ENCODE data around the gene CORIN.

Gene CORIN

DNA sequence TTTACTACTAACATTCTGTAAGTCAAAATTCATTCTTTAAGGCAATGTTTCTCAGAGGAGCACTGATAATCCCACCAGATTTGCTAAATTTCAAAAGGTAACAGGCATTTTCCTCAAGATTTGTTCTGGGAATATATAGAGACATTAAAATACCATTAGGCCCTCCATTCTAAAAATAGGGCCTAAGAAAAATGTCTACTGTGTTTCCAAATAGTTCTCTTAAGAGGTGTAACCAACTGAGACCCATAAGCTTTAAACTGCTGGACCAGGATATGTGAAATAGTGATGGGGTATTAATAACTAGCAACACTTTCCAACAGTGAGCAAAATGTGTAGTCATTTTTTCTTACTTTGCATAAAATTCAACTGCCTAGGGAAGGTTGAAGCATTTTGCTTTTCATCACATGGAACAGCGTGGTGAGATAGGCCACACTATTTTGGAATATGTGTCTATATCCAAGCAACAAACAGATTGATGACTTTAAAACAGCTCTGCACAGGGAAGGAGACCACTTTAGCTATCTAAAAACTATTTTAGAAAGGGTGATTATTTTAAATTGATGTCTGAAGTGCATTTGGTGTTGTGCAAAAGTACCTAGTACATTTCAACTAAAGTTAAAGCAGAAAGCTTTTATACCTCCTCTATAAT, 89.9 kb downstream of the CORIN start:
- no peak for TF ChIP-seq Cebpa-rat (IDR thresholded peaks at IDR 0.05)
- H3K9me3 ChIP-seq (replicated peaks in 1 of 11), result peaks cover 3 to 24% (median 12%) of the 10 kb centered on the region in 11 experiments
- H3K4me3 ChIP-seq, result no peak overlapping the region
- H3K27me3 ChIP-seq, result no peaks in the 10 kb centered on the region
- H3K4me2 ChIP-seq, result no peak overlapping the region
- H3K36me3 ChIP-seq, result no peaks in the 10 kb centered on the region
- no peak overlapping the region for H3K27ac ChIP-seq
- no peaks in the 10 kb centered on the region for H4K20me1 ChIP-seq
- peaks cover 0 to 22% (median 15%) of the 10 kb centered on the region in 10 experiments; a peak in 11 of 20 replicates for H3K4me1 ChIP-seq
- no peak overlapping the region for H3K9ac ChIP-seq

DNA sequence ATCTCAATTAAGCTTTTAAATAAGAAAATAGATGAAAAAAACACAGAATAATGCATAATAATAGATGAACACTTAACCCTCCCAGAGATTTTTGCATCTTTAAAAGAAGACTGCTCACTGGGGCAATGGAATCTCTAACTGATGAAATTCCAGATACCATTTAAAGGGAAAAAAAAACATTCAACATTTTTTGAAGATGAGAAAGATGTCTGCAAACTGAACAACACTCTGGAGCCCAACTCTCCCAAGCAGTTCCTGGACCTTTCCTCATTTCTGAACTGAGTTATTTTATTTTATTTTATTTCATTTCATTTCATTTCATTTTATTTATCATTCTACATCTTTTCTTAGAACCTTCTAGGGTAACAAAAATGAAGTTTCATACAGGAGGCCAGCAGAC, 90.7 kb downstream of the CORIN start:
- Histone ChIP-seq H4K20me1 (no peaks in the 10 kb centered on the region), H3K36me3 (no peaks in the 10 kb centered on the region), H3K9ac (no peak overlapping the region), H3K9me3 (replicated peaks in 1 of 11) (peaks cover 0 to 18% (median 4%) of the 10 kb centered on the region in 11 experiments; a peak in 15 of 22 replicates), H3K4me3 (no peak overlapping the region), H3K4me2 (no peak overlapping the region), H3K27me3 (no peaks in the 10 kb centered on the region), H3K27ac (no peak overlapping the region), H3K4me1 (peaks cover 0 to 22% (median 15%) of the 10 kb centered on the region in 10 experiments; a peak in 11 of 20 replicates)
- no peak for TF ChIP-seq Cebpa-rat (IDR thresholded peaks at IDR 0.05)

DNA sequence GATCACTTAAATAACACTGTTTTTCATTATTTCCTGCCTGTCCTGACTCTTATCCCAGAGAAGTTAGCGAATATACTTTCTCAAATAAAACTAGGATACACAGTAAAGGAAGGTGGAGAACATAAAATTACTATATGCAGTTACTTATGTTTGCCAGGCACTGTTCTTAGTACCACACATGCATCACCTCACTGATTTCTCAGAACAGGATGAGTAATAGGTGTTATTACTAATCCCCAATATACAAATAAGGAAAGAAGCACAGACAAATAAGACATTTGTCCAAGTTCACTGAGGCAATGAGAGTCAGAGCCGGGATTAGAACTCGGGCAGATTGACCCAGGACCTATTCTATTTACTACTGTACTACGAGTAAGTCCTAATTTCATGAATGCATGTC, 91.7 kb downstream of the CORIN start:
- Histone ChIP-seq H4K20me1 (no peaks in the 10 kb centered on the region), H3K27me3 (no peaks in the 10 kb centered on the region), H3K4me3 (no peak overlapping the region), H3K9me3 (replicated peaks in 1 of 11) (peaks cover 0 to 10% (median 0%) of the 10 kb centered on the region in 11 experiments; a peak in 9 of 22 replicates), H3K9ac (no peak overlapping the region), H3K4me2 (no peak overlapping the region), H3K4me1 (peaks cover 7 to 16% (median 12%) of the 10 kb centered on the region in 10 experiments; a peak in 16 of 20 replicates), H3K27ac (no peak overlapping the region), H3K36me3 (no peaks in the 10 kb centered on the region)
- TF ChIP-seq Cebpa-rat (IDR thresholded peaks at IDR 0.05), result no peak

DNA sequence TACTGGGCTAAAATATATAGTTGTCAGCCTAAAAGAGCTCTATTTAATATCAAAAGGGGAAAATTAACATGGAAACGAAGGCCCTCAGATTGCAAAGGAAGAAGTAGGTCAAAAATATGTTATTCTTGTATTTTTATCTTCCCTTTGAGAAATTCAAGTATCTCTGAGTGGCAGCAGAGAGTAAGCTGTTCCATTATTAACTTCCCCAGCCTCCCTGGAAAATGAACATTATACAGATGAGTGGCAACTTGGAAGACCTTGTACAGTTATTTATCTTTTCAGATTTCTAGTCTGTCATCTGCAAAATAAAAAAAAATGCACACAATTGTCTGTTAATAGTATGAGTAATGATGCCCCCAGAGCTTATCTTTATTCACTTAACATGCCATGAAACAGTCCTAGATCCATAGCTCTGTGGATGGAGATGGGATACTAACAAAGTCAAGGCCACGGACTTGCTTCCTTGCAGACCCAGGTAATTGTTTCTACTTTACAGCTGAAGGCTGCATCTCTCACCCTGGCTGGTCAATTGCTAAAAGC, 93.0 kb downstream of the CORIN start:
- Histone ChIP-seq H3K36me3 (no peaks in the 10 kb centered on the region), H3K4me3 (no peak overlapping the region), H3K4me1 (peaks cover 0 to 20% (median 2%) of the 10 kb centered on the region in 10 experiments; a peak in 12 of 20 replicates), H3K9ac (no peak overlapping the region), H3K27me3 (no peaks in the 10 kb centered on the region), H3K9me3 (replicated peaks in 1 of 11) (peaks cover 4 to 14% (median 8%) of the 10 kb centered on the region in 11 experiments; a peak in 19 of 22 replicates), H3K27ac (no peak overlapping the region), H4K20me1 (no peaks in the 10 kb centered on the region), H3K4me2 (no peak overlapping the region)
- TF ChIP-seq Cebpa-rat (IDR thresholded peaks at IDR 0.05), result no peak

DNA sequence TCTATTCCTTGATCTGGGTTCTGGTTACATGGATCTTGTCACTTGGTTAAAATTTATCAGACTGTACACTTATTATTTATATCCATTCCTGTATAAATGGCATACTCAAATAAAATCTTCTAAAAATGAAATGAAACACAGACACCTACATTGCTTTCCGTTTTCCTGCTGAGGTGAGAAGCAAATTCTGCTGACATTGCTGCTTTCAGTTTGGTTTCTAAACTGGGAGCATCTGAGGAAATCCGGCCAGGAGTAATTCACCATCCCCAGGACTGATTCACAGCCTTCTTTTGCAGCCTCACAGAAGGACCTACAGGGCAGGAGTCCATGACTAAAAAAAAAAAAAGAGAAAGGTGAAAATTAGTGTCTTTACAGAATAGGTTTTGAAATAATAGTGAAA, 93.6 kb downstream of the CORIN start:
- no peak overlapping the region for H3K27ac ChIP-seq
- TF ChIP-seq Cebpa-rat (IDR thresholded peaks at IDR 0.05), result no peak

DNA sequence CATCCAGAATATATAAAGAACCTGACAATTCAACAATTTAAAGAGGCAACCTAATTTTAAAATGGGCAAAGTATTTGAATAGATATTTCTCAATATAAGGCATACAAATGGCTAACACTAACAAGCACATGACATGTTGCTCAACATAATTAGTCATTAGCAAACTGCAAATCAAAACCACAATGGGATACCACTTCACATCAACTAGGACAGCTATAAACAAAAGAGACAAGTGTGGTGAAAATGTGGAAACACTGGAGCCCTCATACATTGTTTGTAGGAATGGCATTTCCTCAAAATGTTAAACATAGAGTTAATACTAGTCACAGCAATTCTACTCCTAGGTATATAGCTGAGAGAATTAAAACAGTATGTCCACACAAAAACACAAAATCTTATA, 96.7 kb downstream of the CORIN start:
- H4K20me1 ChIP-seq, result no peaks in the 10 kb centered on the region
- H3K9ac ChIP-seq, result no peak overlapping the region
- no peak overlapping the region for H3K4me3 ChIP-seq
- H3K27me3 ChIP-seq, result no peaks in the 10 kb centered on the region
- H3K9me3 ChIP-seq (replicated peaks in 1 of 11), result peaks cover 8 to 43% (median 22%) of the 10 kb centered on the region in 11 experiments; a peak in 20 of 22 replicates
- H3K4me1 ChIP-seq, result peaks cover 0 to 17% (median 0%) of the 10 kb centered on the region in 10 experiments; a peak in 5 of 20 replicates
- H3K27ac ChIP-seq, result peak overlapping the region in 7 of 11 experiments; percentile 31 to 76 (median 59); a peak in 11 of 22 replicates
- peak in 2 of 11 experiments; percentile 63 to 64; a peak in 5 of 22 replicates for TF ChIP-seq Cebpa-rat (IDR thresholded peaks at IDR 0.05)
- H3K4me2 ChIP-seq, result peak overlapping the region in 4 of 11 experiments; percentile 3 to 61 (median 25); a peak in 5 of 22 replicates
- no peaks in the 10 kb centered on the region for H3K36me3 ChIP-seq

More for the DNA sequence above, 93.6 kb downstream of the CORIN start:
- no peak overlapping the region for H3K4me2 ChIP-seq
- H3K4me3 ChIP-seq, result no peak overlapping the region
- peaks cover 6 to 21% (median 15%) of the 10 kb centered on the region in 11 experiments; a peak in 19 of 22 replicates for H3K9me3 ChIP-seq (replicated peaks in 1 of 11)
- no peaks in the 10 kb centered on the region for H4K20me1 ChIP-seq
- no peak overlapping the region for H3K9ac ChIP-seq
- peaks cover 0 to 20% (median 0%) of the 10 kb centered on the region in 10 experiments; a peak in 6 of 20 replicates for H3K4me1 ChIP-seq
- H3K36me3 ChIP-seq, result no peaks in the 10 kb centered on the region
- H3K27me3 ChIP-seq, result no peaks in the 10 kb centered on the region

DNA sequence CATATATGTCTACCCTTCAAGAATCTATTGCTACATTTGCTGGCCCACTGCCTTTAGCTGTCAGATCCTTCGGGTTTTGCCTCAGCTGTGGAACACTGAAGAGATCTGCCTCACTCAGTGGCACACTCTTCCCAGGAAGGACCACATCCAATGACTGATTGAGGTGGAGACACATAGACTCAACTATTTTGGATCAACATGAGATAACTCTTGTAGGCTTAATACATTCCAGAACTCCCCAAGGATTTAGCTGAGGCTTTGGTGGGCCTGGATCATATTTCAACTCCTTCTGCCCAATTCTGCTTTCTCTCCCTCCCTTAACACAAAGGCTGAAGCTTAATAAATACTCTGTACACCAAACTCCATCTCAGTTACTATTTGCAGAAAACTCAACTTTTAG, 100.5 kb downstream of the CORIN start:
- Histone ChIP-seq H3K4me2 (no peak overlapping the region), H3K4me1 (peaks cover 0 to 17% (median 0%) of the 10 kb centered on the region in 10 experiments; a peak in 5 of 20 replicates), H3K27me3 (no peaks in the 10 kb centered on the region), H3K9ac (no peak overlapping the region), H3K9me3 (replicated peaks in 1 of 11) (peaks cover 8 to 33% (median 21%) of the 10 kb centered on the region in 11 experiments; a peak in 19 of 22 replicates), H3K4me3 (no peak overlapping the region), H3K27ac (no peak overlapping the region), H3K36me3 (no peaks in the 10 kb centered on the region), H4K20me1 (no peaks in the 10 kb centered on the region)
- no peak for TF ChIP-seq Cebpa-rat (IDR thresholded peaks at IDR 0.05)

DNA sequence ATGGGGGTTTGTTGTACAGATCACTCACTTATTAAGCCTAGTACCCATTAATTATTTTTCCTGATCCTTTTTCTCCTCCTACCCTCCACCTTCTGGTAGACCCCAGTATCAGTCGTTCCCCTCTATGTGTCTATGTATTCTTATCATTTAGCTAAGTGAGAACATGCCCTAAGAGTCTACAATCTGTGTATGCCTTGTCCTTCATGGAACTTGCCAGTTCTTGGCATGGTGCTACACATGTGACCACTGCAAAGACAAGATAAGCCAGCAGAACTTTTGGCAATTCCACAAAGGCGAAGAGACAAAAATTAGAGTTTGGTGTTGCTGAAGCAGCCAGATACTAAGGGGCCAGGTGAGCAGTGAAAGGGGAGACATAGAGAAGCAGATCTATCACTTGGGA, 101.3 kb downstream of the CORIN start:
- Histone ChIP-seq H3K4me2 (no peak overlapping the region), H3K9me3 (replicated peaks in 1 of 11) (peaks cover 8 to 33% (median 21%) of the 10 kb centered on the region in 11 experiments; a peak in 19 of 22 replicates), H3K27me3 (no peaks in the 10 kb centered on the region), H3K36me3 (no peaks in the 10 kb centered on the region), H3K9ac (no peak overlapping the region), H3K4me1 (peaks cover 0 to 13% (median 0%) of the 10 kb centered on the region in 10 experiments; a peak in 5 of 20 replicates), H3K27ac (no peak overlapping the region), H3K4me3 (no peak overlapping the region), H4K20me1 (no peaks in the 10 kb centered on the region)
- TF ChIP-seq Cebpa-rat (IDR thresholded peaks at IDR 0.05), result no peak

DNA sequence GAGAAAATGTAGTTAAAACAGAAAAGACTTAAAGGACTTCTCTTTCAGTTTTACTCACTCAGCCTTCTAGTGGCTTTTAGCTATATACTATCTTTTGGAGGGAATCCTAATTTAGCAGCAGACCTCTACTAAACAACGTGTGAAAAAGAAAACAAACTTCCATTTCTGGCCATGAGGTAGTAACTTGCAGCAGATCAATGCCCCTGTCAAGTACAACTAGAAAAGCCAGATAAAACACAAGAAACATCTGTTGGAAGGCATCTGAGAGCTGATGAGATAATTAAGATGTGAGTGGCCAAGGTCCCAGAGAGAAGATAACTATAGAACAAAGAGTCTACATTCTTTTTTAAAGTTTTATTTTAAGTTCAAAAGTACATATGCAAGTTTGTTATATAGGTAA, 101.7 kb downstream of the CORIN start:
- TF ChIP-seq Cebpa-rat (IDR thresholded peaks at IDR 0.05), result no peak
- Histone ChIP-seq H3K27me3 (no peaks in the 10 kb centered on the region), H3K27ac (no peak overlapping the region), H3K9ac (no peak overlapping the region), H4K20me1 (no peaks in the 10 kb centered on the region), H3K36me3 (no peaks in the 10 kb centered on the region), H3K4me3 (no peak overlapping the region), H3K9me3 (replicated peaks in 1 of 11) (peaks cover 8 to 33% (median 21%) of the 10 kb centered on the region in 11 experiments; a peak in 19 of 22 replicates), H3K4me2 (no peak overlapping the region), H3K4me1 (peaks cover 0 to 9% (median 0%) of the 10 kb centered on the region in 10 experiments; a peak in 5 of 20 replicates)
